Panc1 (cell line): ENCODE measurements around the gene CPZ. TPM values are rescaled to one million over a fixed set of nuclear protein-coding genes. Genes with fewer than 3 reads are reported as not detected.

ENCODE experiments used
- total RNA-seq: library from RNA; stranded (reverse); gene quantifications from one replicate; pipeline ENCODE4 v1.2.1, GENCODE V29; 2021; ENCODE audit not compliant: unreplicated experiment

CPZ gene
- total RNA-seq, 1 experiment from 2014 or later, result 0.15 TPM

Other genes starting within 250 kb of the CPZ start
- 15.4 TPM for gene ACOX3, start 152.0 kb upstream of the CPZ start, total RNA-seq
- 10.8 TPM for gene TRMT44, start 152.0 kb upstream of the CPZ start, total RNA-seq
- not detected for gene GPR78, start 12.4 kb upstream of the CPZ start, total RNA-seq